H54 (cell line): Measurements from ENCODE around the gene CASKIN2.

Source experiments
- DNase-seq: peaks from one replicate; pipeline ENCODE4 v3.0.0; 2011; ENCODE audit warnings: low spot score, mixed read lengths; ENCODE audit not compliant: insufficient read length
- FAIRE-seq: peaks from 3 replicates; lab custom pipeline; 2011; peaks lifted over from hg19 to GRCh38; lab: Jason Lieb, UNC
- POLR2A ChIP-seq: IDR thresholded peaks from 2 replicates; pipeline ENCODE4 v1.6.1; 2011; ENCODE audit warnings: low read depth, mild to moderate bottlenecking, low read length

CASKIN2 gene

DNA sequence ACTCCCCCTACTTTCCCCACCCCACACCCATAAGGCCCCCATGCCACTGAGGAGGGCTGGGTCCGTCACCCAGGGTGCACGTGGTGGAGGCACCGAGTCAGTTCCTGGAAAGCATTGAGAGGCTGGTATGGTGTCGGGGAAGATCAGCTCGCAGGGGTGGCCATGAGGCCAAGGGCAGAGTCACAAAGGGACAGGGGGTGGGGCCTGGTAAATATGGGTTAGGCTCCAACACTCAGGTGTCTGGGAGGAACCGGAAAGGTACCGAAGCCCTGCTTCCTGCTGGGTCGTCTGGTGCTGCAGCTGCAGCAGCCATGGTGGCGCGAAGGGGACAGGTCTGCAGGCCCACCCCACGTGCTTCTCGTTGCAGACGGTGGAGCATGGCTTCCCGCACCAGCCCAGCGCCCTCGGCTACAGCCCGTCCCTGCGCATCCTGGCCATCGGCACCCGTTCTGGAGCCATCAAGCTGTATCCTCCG is 40.4 kb upstream of the CASKIN2 start:
- FAIRE-seq = no peak
- no peak for TF ChIP-seq POLR2A

DNA sequence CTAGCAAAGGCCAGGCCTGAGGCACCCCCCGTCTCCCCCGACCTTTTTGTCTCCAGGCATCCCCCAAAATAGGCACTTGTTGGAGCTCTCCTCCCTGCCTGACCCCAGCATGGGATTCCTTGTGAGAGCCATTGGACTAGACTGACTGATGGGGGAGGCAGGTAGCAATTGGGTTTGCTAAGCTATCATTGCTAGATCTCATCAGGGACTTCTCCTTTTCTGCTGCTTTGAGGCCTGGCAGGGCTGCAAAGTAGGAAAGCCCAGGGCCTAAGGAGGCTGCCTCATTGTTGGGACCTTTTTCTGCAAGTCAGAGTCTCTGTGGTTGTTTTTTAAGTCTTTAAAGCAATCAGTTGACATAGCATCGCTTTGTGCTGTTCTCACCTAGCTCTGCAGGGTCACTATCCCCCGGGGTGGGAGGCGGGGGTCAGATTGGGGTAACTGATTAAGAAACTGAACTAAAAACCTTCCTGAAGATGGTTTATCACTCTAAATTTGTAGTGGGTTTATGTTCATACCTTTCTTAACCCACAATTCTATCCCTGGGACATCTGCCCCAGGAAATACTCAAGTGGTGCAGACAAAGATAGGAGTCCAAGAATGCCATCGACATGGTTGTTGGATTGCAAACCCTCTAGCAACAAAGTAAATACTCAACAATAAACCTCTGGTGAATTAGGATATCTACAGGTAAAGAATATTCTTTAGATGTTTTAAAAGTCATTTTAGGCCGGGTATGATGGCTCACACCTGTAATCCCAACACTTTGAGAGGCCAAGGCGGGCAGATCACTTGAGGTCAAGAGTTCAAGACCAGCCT is 38.2 kb upstream of the CASKIN2 start:
- FAIRE-seq (no peak), DNase-seq (no peak)
- TF ChIP-seq POLR2A = no peak

More for the DNA sequence above, 40.4 kb upstream of the CASKIN2 start:
- no peak for DNase-seq

DNA sequence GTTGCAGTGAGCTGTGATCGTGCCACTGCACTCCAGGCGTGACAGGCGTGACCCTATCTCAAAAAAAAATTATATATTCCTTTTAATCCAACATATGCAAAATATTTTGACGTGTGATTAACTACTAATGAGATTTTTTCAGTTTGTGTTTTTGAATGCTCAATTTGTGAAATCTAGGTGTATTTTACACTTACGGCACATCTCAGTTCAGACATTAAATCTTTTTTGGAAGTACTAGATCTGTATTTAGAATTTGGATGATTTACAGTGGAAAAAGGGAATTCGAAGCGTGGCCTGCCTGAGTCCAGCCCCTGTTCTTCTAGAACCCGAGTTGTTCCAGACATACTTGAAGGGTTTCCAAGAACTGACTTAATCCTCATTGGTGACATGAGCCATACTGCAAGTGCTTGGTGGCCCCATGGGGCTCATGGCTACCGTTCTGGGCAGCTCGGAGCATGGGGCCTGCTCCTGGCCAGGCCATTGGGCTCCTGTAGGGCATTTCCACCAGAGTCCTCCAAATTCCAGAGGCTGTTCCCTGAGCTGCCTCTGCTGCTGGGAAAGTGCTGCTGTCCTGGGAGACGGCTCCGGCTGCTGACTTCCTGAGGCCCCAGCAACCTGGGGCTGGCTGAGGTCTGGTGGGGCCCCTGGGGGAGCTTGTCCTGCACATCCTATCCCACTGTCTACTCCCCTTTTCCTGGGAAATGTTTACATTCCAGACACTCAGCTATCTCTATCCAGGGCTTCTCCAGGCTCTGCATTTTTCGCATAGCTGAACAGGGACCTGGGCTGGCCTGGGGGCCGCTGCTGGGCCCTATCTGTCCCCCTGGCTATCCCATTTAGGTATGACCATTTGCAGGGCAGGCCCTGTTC is 37.3 kb upstream of the CASKIN2 start:
- DNase-seq (no peak), FAIRE-seq (no peak)
- no peak for TF ChIP-seq POLR2A

DNA sequence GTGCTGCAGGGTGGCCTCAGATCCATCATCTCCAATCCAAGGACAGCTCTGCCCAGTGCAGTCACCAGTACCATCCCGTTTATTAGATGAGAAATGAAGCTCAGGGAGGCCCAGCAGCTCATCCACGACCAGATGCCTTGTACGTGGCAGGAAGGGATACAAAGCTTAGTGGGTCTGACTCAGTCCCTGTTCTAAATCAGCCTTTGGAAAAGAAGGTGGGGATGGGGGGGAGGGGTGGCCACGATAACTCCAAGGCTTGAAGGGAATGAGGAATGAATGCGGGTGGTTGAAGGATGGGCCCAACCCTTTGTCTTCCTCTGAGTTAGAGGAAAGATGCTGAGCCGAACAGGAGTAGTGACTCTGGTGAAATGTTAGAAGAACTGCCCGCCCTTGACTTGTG is 35.9 kb upstream of the CASKIN2 start:
- no peak for TF ChIP-seq POLR2A
- DNase-seq = no peak
- FAIRE-seq = no peak

DNA sequence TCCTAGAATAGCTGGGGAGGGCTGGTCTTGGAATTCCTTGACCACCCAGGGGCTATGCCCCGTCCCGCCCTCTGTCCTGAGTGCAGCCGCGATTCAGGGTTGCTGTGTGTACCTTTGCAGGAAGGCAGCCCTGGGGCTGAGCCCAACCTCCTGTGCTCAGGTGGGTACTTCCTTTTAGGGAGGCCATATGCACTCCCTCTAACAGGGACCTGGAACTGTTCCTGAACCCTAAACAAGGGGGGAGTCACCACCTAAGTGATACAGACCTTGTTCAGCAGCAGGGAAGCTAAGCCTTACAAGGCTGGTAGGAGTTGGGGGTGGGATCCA is 34.8 kb upstream of the CASKIN2 start:
- FAIRE-seq (no peak), DNase-seq (no peak)
- TF ChIP-seq POLR2A = no peak

DNA sequence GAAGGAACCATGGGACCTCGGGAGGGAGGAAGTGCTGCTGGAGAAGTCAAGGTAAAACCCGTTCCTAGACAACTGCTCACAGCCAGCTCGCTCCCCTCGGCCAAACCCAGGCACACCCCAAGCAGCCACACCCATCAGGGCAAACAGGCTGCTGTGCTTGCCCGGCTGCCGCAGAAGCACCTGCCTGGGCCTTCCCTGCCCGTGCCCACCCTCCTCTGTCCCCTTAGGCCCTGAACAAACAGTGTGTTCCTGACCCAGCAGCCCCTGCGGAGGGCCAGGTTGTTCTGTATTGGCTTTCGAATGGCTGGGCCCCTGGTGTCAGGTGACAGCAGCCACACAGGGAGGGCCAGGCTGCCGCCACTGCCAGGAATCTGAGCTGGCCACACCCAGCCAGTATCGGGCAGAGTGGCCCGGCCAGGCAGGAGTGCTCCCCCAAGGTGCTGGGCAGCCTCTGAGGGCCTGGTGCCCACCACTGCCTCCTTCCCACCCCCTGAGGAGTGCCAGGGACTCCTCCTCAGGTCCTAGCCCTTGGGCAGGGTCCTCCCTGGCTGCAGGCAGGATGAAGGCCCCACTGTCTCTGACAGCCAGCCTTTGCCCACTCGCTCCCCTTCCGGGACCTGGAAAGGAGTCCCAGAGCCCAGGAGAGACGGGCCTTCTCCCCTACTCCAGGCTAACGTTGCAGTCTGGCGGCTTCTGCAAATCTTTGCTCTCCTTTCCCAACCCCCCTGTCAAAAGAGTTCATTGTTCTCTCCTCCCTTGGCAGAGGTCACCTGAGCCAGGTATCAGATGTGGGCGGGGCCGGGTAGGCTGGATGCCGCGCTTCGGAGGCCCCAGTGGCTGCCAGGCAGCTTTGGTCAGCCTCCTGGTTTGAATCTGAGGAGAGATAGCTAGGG is 34.2 kb upstream of the CASKIN2 start:
- no peak for TF ChIP-seq POLR2A
- DNase-seq (no peak), FAIRE-seq (no peak)

DNA sequence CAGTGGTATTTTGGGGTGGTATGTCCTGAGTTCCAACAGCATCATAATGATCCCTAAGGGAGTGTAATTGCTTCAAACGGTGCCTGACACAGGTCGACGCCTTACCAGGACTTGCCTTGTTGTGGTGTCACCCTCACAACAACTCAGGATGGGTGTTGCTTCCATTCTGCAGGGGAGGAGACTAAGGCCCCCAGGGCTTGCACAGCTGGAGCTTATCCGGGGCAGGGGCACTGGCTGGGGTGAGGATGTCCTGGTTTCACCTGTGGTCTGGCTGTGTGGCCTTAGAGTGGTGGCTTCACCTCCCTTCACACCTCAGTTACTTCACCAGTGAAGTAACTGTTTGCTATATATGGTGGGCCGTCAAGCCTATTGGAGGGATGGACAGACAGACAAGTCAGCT is 33.5 kb upstream of the CASKIN2 start:
- TF ChIP-seq POLR2A = no peak
- FAIRE-seq (no peak), DNase-seq (no peak)

DNA sequence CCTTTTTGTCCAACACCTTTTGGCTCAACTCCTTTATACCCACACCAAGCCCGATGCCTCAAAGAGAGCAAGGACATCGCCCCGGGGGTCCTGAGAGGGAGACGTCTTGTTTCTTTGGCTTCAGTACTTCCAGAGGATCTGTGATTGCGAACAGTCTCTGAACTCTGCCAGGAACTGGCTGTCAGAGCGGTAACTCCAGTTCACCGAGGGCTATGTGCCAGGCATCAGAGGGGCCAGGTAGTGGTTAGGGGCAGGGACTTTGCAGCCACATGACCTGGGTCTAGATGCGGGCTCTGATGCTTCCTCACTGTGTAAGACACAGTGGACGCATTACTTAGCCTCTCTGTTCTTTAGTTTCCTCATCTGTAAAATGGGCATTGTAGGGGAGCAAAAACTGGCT is 31.8 kb upstream of the CASKIN2 start:
- no peak for FAIRE-seq
- no peak for TF ChIP-seq POLR2A
- no peak for DNase-seq

DNA sequence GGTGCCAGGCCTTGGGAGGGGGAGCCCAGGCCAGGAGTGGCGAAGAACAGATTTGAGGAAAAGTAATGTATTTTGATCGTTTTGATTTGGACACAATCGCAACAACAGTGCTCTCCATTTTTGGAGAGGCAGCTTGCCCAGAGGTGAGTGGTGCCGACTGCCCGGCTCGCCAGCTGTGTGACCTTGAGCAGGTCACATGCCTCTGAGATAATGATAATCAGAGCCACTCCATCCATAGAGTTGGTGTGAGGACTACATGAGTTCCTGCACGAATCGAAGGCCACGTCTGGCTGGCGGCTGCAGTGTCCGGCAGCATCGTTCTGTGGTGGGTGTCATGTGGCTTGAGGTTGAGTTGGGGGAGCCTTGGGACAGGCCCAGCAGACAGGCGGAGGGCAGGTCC is 30.8 kb upstream of the CASKIN2 start:
- FAIRE-seq (no peak), DNase-seq (no peak)
- TF ChIP-seq POLR2A = no peak

DNA sequence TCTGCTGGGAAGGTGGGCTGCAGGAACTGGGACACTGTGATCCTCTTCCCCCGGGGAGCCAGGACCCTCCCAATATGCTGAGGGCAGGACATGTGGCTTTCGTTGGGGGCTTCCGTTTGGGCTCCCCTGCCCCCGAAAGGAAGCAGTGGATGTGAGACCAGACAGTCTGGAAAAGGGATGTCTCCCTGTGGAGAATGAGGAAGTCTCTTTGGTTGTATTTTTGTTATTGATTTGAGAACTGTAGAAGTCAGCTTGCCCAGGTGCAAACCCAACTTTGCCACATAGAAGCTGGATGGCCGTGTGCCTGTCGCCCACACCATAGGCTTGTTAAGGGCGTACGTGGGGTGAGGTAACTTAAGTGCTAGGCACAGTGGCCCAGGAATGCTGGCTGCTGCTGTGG is 28.9 kb upstream of the CASKIN2 start:
- DNase-seq (no peak), FAIRE-seq (no peak)
- TF ChIP-seq POLR2A = no peak

DNA sequence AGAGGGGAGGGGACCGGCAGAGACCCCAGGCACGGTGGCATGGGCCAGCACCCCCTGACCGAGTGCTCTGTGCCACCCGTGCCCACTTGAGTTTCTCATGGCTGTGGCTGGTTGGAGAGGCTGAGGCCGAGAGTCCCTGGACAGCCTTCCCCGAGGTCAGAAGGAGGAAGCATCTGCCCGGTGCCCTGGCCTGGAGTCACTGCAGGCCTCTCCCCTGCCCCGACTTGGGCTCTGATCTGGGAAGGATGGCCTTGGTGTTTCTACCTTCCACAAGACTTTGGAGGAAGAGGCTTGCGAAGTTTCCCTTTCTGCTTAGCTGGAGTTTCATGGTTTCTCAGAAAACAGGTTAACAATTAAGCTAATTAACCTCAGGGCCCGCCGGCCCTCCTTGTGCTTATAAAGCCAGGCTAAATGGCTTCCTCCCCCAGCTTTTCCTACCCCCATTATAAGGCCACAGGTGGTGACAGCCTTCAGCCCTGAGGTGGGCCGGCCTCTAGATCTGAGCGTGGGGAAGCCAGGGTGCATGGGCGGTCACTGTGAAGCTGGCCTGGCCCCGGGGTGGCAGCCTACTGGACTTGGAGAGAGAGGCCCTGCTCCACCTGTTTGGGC is 27.5 kb upstream of the CASKIN2 start:
- TF ChIP-seq POLR2A = no peak
- DNase-seq (no peak), FAIRE-seq (no peak)

DNA sequence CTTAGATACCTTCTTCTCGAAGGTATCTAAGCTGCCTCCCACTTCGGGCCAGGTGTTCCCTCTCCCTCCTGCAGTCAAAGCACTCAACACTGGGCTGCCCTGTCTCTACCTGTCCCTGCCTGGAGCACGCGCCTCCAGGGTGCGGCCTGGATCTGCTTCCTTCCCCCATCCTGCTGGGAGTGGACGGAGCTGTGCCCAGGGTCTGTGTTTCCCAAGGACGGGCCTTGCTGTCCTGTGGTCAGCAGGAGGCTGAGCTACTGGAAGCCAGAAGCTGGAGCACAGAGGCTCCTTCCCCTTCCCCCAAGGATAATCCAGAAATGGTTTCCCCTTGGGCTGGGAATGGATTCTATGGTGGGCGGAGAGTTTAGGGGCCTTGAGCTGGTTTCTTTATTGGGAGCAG is 26.9 kb upstream of the CASKIN2 start:
- TF ChIP-seq POLR2A = no peak

DNA sequence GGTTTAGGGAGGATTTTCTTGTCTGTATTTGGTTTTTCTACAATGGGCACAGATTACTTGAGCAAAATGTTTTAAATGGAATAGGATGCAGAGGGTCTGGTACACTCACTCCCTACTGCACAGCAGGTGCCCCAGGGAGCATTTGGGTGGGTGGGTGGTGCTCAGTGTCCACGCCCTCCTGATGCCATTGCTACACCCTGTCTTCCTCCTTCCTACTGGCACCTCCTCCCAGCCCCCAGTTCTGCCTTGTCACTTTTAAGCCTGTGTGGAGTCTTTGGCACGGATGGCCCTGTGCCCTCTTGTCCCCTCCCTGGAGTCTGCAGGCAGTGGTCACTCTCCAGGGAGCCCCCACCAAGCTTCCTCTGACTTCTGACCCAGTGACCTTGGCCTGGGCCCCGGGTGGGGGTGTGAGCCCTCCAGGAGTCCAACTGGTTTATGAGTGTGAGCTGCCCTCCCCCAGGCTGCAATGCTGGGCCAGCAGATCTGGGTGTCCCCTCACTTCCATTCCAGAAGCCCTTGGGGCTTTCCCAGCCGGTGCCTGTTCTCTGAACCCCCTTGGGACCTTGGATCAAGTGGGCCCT is 25.7 kb upstream of the CASKIN2 start:
- DNase-seq (no peak), FAIRE-seq (no peak)
- TF ChIP-seq POLR2A = no peak

More for the DNA sequence above, 26.9 kb upstream of the CASKIN2 start:
- DNase-seq (no peak), FAIRE-seq (no peak)
